CD14-positive monocyte (primary cell): Measurements from ENCODE around the gene RNU1-1. TPM values are rescaled to one million over a fixed set of nuclear protein-coding genes. Genes with fewer than 3 reads are reported as not detected.
"Not testable (repeated sequence)": the region's sequence is repeated elsewhere in the genome, so short reads cannot be mapped to it uniquely, and the experiment has no call there.

ENCODE experiments used
- DNase-seq, 3 donors: peaks; one replicate each; pipeline ENCODE4 v3.0.0-alpha.2; 2011 to 2022
- H2AFZ ChIP-seq: 2 replicates; pipeline ENCODE4 v1.6.0; 2012; ENCODE audit warnings: mild to moderate bottlenecking, low read depth, low read length, inconsistent platforms; ENCODE audit not compliant: insufficient read depth, poor library complexity, severe bottlenecking
- H3K27ac ChIP-seq, 2 donors: 1 replicate in 1 of 2; 2 replicates in 1 of 2; pipeline ENCODE4 v1.5.1; 2012 to 2013; ENCODE audit warnings: low read length in 2 of 2, control low read depth in 1 of 2, inconsistent platforms in 1 of 2, low read depth in 1 of 2, mild to moderate bottlenecking in 1 of 2
- H3K27me3 ChIP-seq, 2 donors: one replicate each; pipeline versions ENCODE4 v1.6.0 to v1.6.1; 2011 to 2013; ENCODE audit warnings: low read length in 2 of 2; ENCODE audit not compliant: control insufficient read depth in 2 of 2, insufficient read depth in 2 of 2
- H3K36me3 ChIP-seq, 2 donors: replicated peaks in 1 of 2; 1 replicate in 1 of 2; 2 replicates in 1 of 2; pipeline versions ENCODE4 v1.5.1 to v1.6.1; 2012 to 2013; ENCODE audit warnings: low read length in 2 of 2, control low read depth in 1 of 2, inconsistent platforms in 1 of 2, mild to moderate bottlenecking in 1 of 2; ENCODE audit not compliant: insufficient read depth in 2 of 2, control insufficient read depth in 1 of 2
- H3K4me1 ChIP-seq, 2 donors: 1 replicate in 1 of 2; 2 replicates in 1 of 2; pipeline versions ENCODE4 v1.5.1 to v1.6.1; 2012 to 2013; ENCODE audit warnings: low read length in 2 of 2, control low read depth in 1 of 2, inconsistent platforms in 1 of 2, mild to moderate bottlenecking in 1 of 2, moderate library complexity in 1 of 2; ENCODE audit not compliant: insufficient read depth in 2 of 2, control insufficient read depth in 1 of 2
- H3K4me2 ChIP-seq: replicated peaks from 2 replicates; pipeline ENCODE3; 2012; ENCODE audit warnings: low read length, moderate library complexity, mild to moderate bottlenecking; ENCODE audit not compliant: poor library complexity, severe bottlenecking; ENCODE audit errors: extremely low read depth
- H3K4me3 ChIP-seq, 3 experiments: fragments of 200-600 bp in 1 of 3; sonication (generic) in 1 of 3; replicated peaks in 1 of 3; 1 replicate in 2 of 3; 2 replicates in 1 of 3; pipeline ENCODE4 v1.5.1; 2011 to 2013; ENCODE audit warnings: low read length in 3 of 3, mild to moderate bottlenecking in 3 of 3, control low read depth in 2 of 3, low read depth in 2 of 3, inconsistent platforms in 1 of 3, moderate library complexity in 1 of 3
- H3K79me2 ChIP-seq: 2 replicates; pipeline ENCODE4 v1.6.0; 2012; ENCODE audit warnings: mild to moderate bottlenecking, control low read depth, inconsistent platforms, low read length, moderate library complexity; ENCODE audit not compliant: insufficient read depth
- H3K9ac ChIP-seq: 2 replicates; pipeline ENCODE4 v1.6.0; 2017; ENCODE audit warnings: low read length, mild to moderate bottlenecking; ENCODE audit not compliant: insufficient read depth, poor library complexity, severe bottlenecking
- H3K9me3 ChIP-seq, 2 donors: replicated peaks in 1 of 2; 1 replicate in 1 of 2; 2 replicates in 1 of 2; pipeline versions ENCODE4 v1.5.1 to v1.6.1; 2012 to 2013; ENCODE audit warnings: low read length in 2 of 2, control low read depth in 1 of 2; ENCODE audit not compliant: control insufficient read depth in 1 of 2, insufficient read depth in 1 of 2
- H4K20me1 ChIP-seq: 2 replicates; pipeline ENCODE4 v1.6.0; 2012; ENCODE audit warnings: mild to moderate bottlenecking, low read length, control low read depth, moderate library complexity; ENCODE audit not compliant: insufficient read depth
- H3K27ac Mint-ChIP-seq, 7 donors: one replicate each; pipeline ENCODE4 v1.8.0; 2020; ENCODE audit warnings: mild to moderate bottlenecking in 7 of 7, mixed read lengths in 7 of 7, moderate library complexity in 6 of 7, inconsistent platforms in 2 of 7
- H3K27me3 Mint-ChIP-seq, 3 donors: one replicate each; pipeline ENCODE4 v1.8.0; 2021 to 2022; ENCODE audit warnings: low read depth in 3 of 3, mild to moderate bottlenecking in 3 of 3, mixed read lengths in 3 of 3, moderate library complexity in 3 of 3, inconsistent platforms in 1 of 3
- H3K36me3 Mint-ChIP-seq, 2 donors: one replicate each; pipeline ENCODE4 v1.8.0; 2020; ENCODE audit warnings: mixed read lengths in 2 of 2, inconsistent platforms in 1 of 2, mild to moderate bottlenecking in 1 of 2
- H3K4me1 Mint-ChIP-seq: one replicate; pipeline ENCODE4 v1.8.0; 2020; ENCODE audit warnings: mild to moderate bottlenecking, mixed read lengths
- H3K4me3 Mint-ChIP-seq, 2 donors: one replicate each; pipeline ENCODE4 v1.8.0; 2020; ENCODE audit warnings: mild to moderate bottlenecking in 2 of 2, mixed read lengths in 2 of 2, moderate library complexity in 1 of 2
- H3K9me3 Mint-ChIP-seq, 7 donors: one replicate each; pipeline ENCODE4 v1.8.0; 2020 to 2022; ENCODE audit warnings: mixed read lengths in 7 of 7, mild to moderate bottlenecking in 6 of 7, moderate library complexity in 6 of 7, inconsistent platforms in 2 of 7
- WGBS: methylation state at CpG from one replicate; pipeline ENCODE4 v1.1.5; 2013; ENCODE audit warnings: missing lambda C conversion rate; ENCODE audit not compliant: insufficient coverage; 5-methylcytosine and 5-hydroxymethylcytosine counted together
- intact Hi-C, 2 donors: fragments of 100-400 bp; cut with micrococcal nuclease; formaldehyde crosslinking; loops; one replicate each; pipeline versions ENCODE4 v1.15.0 to v1.15.1; 2023
- polyA plus RNA-seq, 3 donors: library from polyadenylated mRNA; depleted of rRNA in 1 of 3; unstranded in 2 of 3; stranded (reverse) in 1 of 3; fragments of 300-500 nt in 2 of 3; fragments of >200 nt in 1 of 3; fragmentation: Illumina TruSeq in 2 of 3; gene quantifications; 1 replicate in 2 of 3; 2 replicates in 1 of 3; pipeline ENCODE4 v1.2.3, GENCODE V29; 2012 to 2021

RNU1-1 gene
- polyA plus RNA-seq, 3 donors = not detected

DNA sequence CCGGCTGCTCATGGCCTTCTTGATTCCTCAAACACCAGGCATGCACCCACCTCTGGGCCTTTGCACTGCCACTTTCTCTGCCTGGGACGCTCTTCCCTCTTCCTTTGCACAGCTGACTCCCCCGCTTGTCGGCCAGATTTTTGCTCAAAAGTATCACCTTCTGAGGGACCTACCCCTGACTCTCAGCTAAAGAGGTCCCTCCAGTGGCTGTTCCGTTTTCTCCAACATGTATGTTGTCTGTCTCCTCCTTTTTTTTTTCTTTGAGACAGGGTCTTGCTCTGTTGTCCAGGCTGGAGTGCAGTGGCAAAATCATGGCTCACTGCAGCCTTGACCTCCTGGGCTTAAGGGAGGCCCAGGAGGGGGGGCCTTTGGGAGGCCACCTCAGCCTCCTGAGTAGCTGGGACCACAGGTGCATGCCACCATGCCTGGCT, 16.6 kb downstream of the RNU1-1 start:
- H3K36me3 ChIP-seq, H3K9ac ChIP-seq: not testable (repeated sequence)

DNA sequence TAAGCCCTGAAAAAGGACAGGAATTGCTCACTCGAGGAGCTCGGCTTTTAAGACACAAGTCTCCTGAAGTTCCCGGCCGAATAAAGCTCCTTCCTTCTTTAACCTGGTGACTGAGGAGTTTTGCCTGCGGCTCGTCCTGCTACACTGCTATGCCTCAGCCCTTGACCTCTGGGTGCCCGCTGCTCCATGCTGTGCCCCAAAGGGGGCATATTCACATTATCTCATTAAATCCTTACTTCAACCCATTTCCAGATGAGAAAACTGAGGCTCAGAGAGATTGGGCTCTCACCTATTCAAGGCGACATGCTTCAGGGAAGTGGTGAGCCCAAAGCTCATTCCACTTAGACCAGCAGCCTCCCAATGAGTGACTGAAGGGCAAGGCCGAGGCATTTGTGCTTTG, 20.4 kb downstream of the RNU1-1 start:
- intact Hi-C loops = not testable (repeated sequence)
- peaks cover 5 to 11% of the 10 kb centered on the region in 2 donors for H3K4me1 ChIP-seq
- WGBS = 99% methylated on average over 6 of the region's 9 CpGs

More for the DNA sequence above, 16.6 kb downstream of the RNU1-1 start:
- H3K27me3 ChIP-seq, DNase-seq, H4K20me1 ChIP-seq, H2AFZ ChIP-seq, H3K79me2 ChIP-seq, intact Hi-C loops, H3K36me3 Mint-ChIP-seq, H3K9me3 Mint-ChIP-seq, H3K4me2 ChIP-seq, H3K27ac ChIP-seq, H3K9me3 ChIP-seq, H3K4me3 ChIP-seq, H3K27ac Mint-ChIP-seq: not testable (repeated sequence)
- Mint-ChIP-seq H3K4me1 (peaks cover 32% of the 10 kb centered on the region), H3K27me3 (peaks cover 4 to 16% (median 13%) of the 10 kb centered on the region in 3 donors), H3K4me3 (peak overlapping the region in 1 of 2 donors; percentile 75)
- peaks cover 25 to 34% of the 10 kb centered on the region in 2 donors for H3K4me1 ChIP-seq
- WGBS = 95% methylated on average over 3 of the region's 5 CpGs

DNA sequence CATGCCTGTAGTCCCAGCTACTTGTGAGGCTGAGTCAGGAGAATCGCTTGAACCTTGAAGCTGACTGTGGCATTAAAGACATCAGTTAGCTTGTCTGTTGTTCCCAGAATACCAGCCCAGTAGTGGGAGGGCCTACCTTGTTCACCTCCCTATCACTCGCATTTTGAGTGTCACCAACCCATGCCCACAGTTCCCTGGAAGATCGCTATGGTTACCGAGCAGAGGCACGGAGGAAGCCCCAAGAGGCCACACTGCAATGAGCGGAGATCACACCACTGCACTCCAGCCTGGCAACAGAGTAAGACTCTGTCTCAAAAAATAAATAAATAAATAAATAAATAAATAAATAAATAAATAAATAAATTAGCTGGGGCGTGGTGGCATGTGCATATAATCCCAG, 21.1 kb downstream of the RNU1-1 start:
- H3K9me3 Mint-ChIP-seq, H3K4me3 ChIP-seq, intact Hi-C loops, H3K9ac ChIP-seq, DNase-seq, H3K4me2 ChIP-seq, H3K9me3 ChIP-seq, H3K27ac Mint-ChIP-seq, H4K20me1 ChIP-seq, H3K27ac ChIP-seq, H3K4me1 Mint-ChIP-seq, H3K36me3 ChIP-seq, H3K79me2 ChIP-seq, H3K4me3 Mint-ChIP-seq, H3K27me3 ChIP-seq, H2AFZ ChIP-seq, H3K4me1 ChIP-seq, H3K27me3 Mint-ChIP-seq: not testable (repeated sequence)
- WGBS = 90% methylated on average over 2 of the region's 7 CpGs
- H3K36me3 Mint-ChIP-seq = peaks cover 11 to 12% of the 10 kb centered on the region in 2 donors

More for the DNA sequence above, 20.4 kb downstream of the RNU1-1 start:
- Mint-ChIP-seq H3K36me3 (peaks cover 10 to 11% of the 10 kb centered on the region in 2 donors), H3K4me1 (peaks cover 11% of the 10 kb centered on the region)
- H3K27me3 ChIP-seq, DNase-seq, H3K4me3 ChIP-seq, H3K79me2 ChIP-seq, H2AFZ ChIP-seq, H4K20me1 ChIP-seq, H3K9ac ChIP-seq, H3K9me3 ChIP-seq, H3K9me3 Mint-ChIP-seq, H3K27ac Mint-ChIP-seq, H3K27ac ChIP-seq, H3K4me3 Mint-ChIP-seq, H3K27me3 Mint-ChIP-seq, H3K36me3 ChIP-seq, H3K4me2 ChIP-seq: not testable (repeated sequence)
